GM12878 (cell line): ENCODE measurements around the gene ERC1. TPM values are rescaled to one million over a fixed set of nuclear protein-coding genes. Genes with fewer than 3 reads are reported as not detected.

Source experiments
- ATAC-seq: fragments of 200-7000 bp; cut with Tn5 transposase; 3 replicates; pipeline ENCODE4 v1.9.1; 2020; ENCODE audit warnings: mild to moderate bottlenecking, moderate library complexity
- BruUV-seq: library from RNA; stranded (reverse); fragments of 400-500 nt; replicated peaks from 2 replicates; lab custom pipeline; 2021; lab: Mats Ljungman, UMichigan
- CTCF ChIA-PET: fragments of 300-600 bp; sonication (Branson Sonifier 250); formaldehyde crosslinking; extraction: SDS; loops from one replicate; lab custom pipeline; 2021; ENCODE audit warnings: inconsistent platforms; lab: Yijun Ruan, JAX
- POLR2A ChIA-PET: fragments of 350-600 bp; formaldehyde crosslinking; extraction: SDS; loops from one replicate; lab custom pipeline; 2021; ENCODE audit warnings: inconsistent platforms; lab: Charles Lee
- RAD21 ChIA-PET: fragments of 300-600 bp; sonication (Branson Sonifier 250); formaldehyde crosslinking; loops from one replicate; lab custom pipeline; 2023; ENCODE audit warnings: antibody characterized with exemption; ENCODE audit not compliant: unreplicated experiment; lab: Charles Lee
- SMC1A ChIA-PET: fragments of 300-600 bp; sonication (Branson Sonifier 250); formaldehyde crosslinking; loops from one replicate; lab custom pipeline; 2023; ENCODE audit not compliant: unreplicated experiment, uncharacterized antibody; lab: Charles Lee
- DNase-seq: peaks from one replicate; pipeline ENCODE4 v3.0.0-alpha.2; 2011; ENCODE audit warnings: low read depth, low spot score
- FAIRE-seq: peaks from 3 replicates; lab custom pipeline; 2011; peaks lifted over from hg19 to GRCh38; lab: Jason Lieb, UNC
- H2AFZ ChIP-seq: 2 replicates; pipeline ENCODE4 v1.6.0; 2011; ENCODE audit warnings: low read depth, low read length, control low read depth; ENCODE audit not compliant: control insufficient read depth
- H3K27ac ChIP-seq: 2 replicates; pipeline ENCODE4 v1.5.1; 2011; ENCODE audit warnings: control low read depth; ENCODE audit not compliant: control insufficient read depth, insufficient read depth
- H3K27me3 ChIP-seq, 2 experiments: replicated peaks in 1 of 2; 2 replicates each; pipeline versions ENCODE4 v1.6.0 to v1.6.1; 2011; ENCODE audit warnings: low read length in 1 of 2; ENCODE audit not compliant: control insufficient read depth in 2 of 2, insufficient read depth in 2 of 2
- H3K36me3 ChIP-seq, 2 experiments: 2 replicates each; pipeline ENCODE4 v1.5.1; 2011; ENCODE audit warnings: low read length in 1 of 2; ENCODE audit not compliant: control insufficient read depth in 2 of 2, insufficient read depth in 2 of 2
- H3K4me1 ChIP-seq: 2 replicates; pipeline ENCODE4 v1.6.1; 2011; ENCODE audit warnings: mild to moderate bottlenecking, low read length, moderate library complexity, mixed read lengths; ENCODE audit not compliant: control insufficient read depth, insufficient read depth
- H3K4me2 ChIP-seq: 2 replicates; pipeline ENCODE4 v1.6.0; 2011; ENCODE audit warnings: control low read depth; ENCODE audit not compliant: control insufficient read depth, insufficient read depth
- H3K4me3 ChIP-seq: fragments of 200-600 bp; sonication (generic); 2 replicates; pipeline ENCODE4 v1.5.1; 2016
- H3K79me2 ChIP-seq: 2 replicates; pipeline ENCODE4 v1.6.0; 2011; ENCODE audit warnings: low read length; ENCODE audit not compliant: control insufficient read depth, insufficient read depth
- H3K9ac ChIP-seq: 2 replicates; pipeline ENCODE4 v1.8.0; 2011; ENCODE audit warnings: low read length, control low read depth, mixed read lengths; ENCODE audit not compliant: control insufficient read depth, insufficient read depth
- H3K9me3 ChIP-seq: replicated peaks from 3 replicates; pipeline ENCODE4 v1.5.1; 2011; ENCODE audit warnings: mild to moderate bottlenecking, low read length; ENCODE audit not compliant: control insufficient read depth, insufficient read depth
- H4K20me1 ChIP-seq: 2 replicates; pipeline ENCODE4 v1.6.0; 2011; ENCODE audit not compliant: control insufficient read depth, insufficient read depth
- ATF7 ChIP-seq: fragments of 450-650 bp; IDR thresholded peaks from 2 replicates; pipeline ENCODE4 v1.6.1; 2016; ENCODE audit warnings: low read depth, mild to moderate bottlenecking
- CHD4 ChIP-seq: fragments of 200-600 bp; sonication (generic); IDR thresholded peaks from 2 replicates; pipeline ENCODE4 v1.6.1; 2016; ENCODE audit warnings: mild to moderate bottlenecking
- CREB1 ChIP-seq: IDR thresholded peaks from 2 replicates; pipeline ENCODE4 v1.6.1; 2012; ENCODE audit warnings: low read depth, mild to moderate bottlenecking, inconsistent platforms
- GATAD2B ChIP-seq: fragments of 450-650 bp; conservative IDR thresholded peaks from 2 replicates; pipeline ENCODE4 v1.6.1; 2017; ENCODE audit warnings: low read depth, mild to moderate bottlenecking, moderate library complexity
- IKZF1 ChIP-seq: fragments of 450-650 bp; conservative IDR thresholded peaks from 2 replicates; pipeline ENCODE4 v1.6.1; 2017; ENCODE audit warnings: antibody characterized with exemption, mild to moderate bottlenecking
- RELA ChIP-seq: fragments of 450-650 bp; IDR thresholded peaks from 2 replicates; pipeline ENCODE4 v1.8.0; 2014; ENCODE audit warnings: borderline replicate concordance; ENCODE audit not compliant: partially characterized antibody
- RUNX3 ChIP-seq: IDR thresholded peaks from 2 replicates; pipeline ENCODE4 v1.6.1; 2012; ENCODE audit warnings: low read length, inconsistent platforms
- SIX5 ChIP-seq: IDR thresholded peaks from 2 replicates; pipeline ENCODE4 v1.6.1; 2011; ENCODE audit warnings: mild to moderate bottlenecking, low read depth, low read length, moderate library complexity; ENCODE audit not compliant: severe bottlenecking
- SMAD5 ChIP-seq: IDR thresholded peaks from 2 replicates; pipeline ENCODE4 v1.6.1; 2016; ENCODE audit warnings: antibody characterized with exemption, low read depth
- SMARCA5 ChIP-seq: fragments of 450-650 bp; IDR thresholded peaks from 2 replicates; pipeline ENCODE4 v1.6.1; 2017; ENCODE audit warnings: mild to moderate bottlenecking
- STAT1 ChIP-seq: fragments of 450-650 bp; conservative IDR thresholded peaks from 2 replicates; pipeline ENCODE4 v1.6.1; 2014; ENCODE audit warnings: antibody characterized with exemption, mild to moderate bottlenecking
- SUPT20H ChIP-seq: IDR thresholded peaks from 2 replicates; pipeline ENCODE4 v1.6.1; 2011; ENCODE audit warnings: low read depth, mild to moderate bottlenecking, low read length, moderate library complexity, borderline replicate concordance; ENCODE audit not compliant: control insufficient read depth
- YY1 ChIP-seq: IDR thresholded peaks from 2 replicates; pipeline ENCODE4 v1.6.1; 2011; ENCODE audit warnings: low read depth, mild to moderate bottlenecking, low read length
- ZNF207 ChIP-seq: fragments of 450-650 bp; IDR thresholded peaks from 2 replicates; pipeline ENCODE4 v1.6.1; 2014; ENCODE audit warnings: antibody characterized with exemption, mild to moderate bottlenecking, borderline replicate concordance
- ZZZ3 ChIP-seq: IDR thresholded peaks from 2 replicates; pipeline ENCODE4 v1.6.1; 2011; ENCODE audit warnings: low read depth; ENCODE audit not compliant: control insufficient read depth, insufficient read length
- WGBS: methylation state at CpG from one replicate; pipeline ENCODE4 v1.1.6; 2016; ENCODE audit warnings: low lambda C conversion rate; ENCODE audit not compliant: insufficient replicate concordance, insufficient coverage; ENCODE audit errors: missing lambda C conversion rate; 5-methylcytosine and 5-hydroxymethylcytosine counted together
- in situ Hi-C: fragments of 300-500 bp; cut with MboI; formaldehyde crosslinking; loops from 9 replicates; pipeline ENCODE4 v1.14.3; 2018; ENCODE audit warnings: mixed read lengths
- intact Hi-C: fragments of 100-400 bp; cut with micrococcal nuclease; formaldehyde crosslinking; loops from one replicate; pipeline ENCODE4 v1.14.2; 2022; ENCODE audit not compliant: unreplicated experiment
- polyA plus RNA-seq, 11 experiments: library from polyadenylated mRNA; depleted of rRNA in 4 of 11; unstranded in 6 of 11; stranded (reverse) in 5 of 11; fragments of >200 nt; fragmentation: Nextera tagmentation in 4 of 11; fragmentation: Illumina TruSeq in 1 of 11; extraction: Ambion mirVana in 4 of 11; extraction: Trizol in 1 of 11; gene quantifications; 1 replicate in 1 of 11; 2 replicates in 10 of 11; pipeline versions ENCODE4 v1.2.1 to v1.2.3, GENCODE V29; 2011 to 2016; ENCODE audit warnings: inconsistent platforms in 2 of 11, missing spikeins in 2 of 11, low read depth in 1 of 11
- total RNA-seq, 4 experiments: library from RNA; depleted of rRNA in 3 of 4; stranded (reverse); fragments of >200 nt in 3 of 4; fragmentation: Illumina TruSeq in 1 of 4; extraction: Trizol in 1 of 4; gene quantifications; 2 replicates each; pipeline versions ENCODE4 v1.2.1 to v1.2.3, GENCODE V29; 2013 to 2021
- TF ChIP-seq, protein P1 (sequence below): fragments of 450-650 bp; IDR thresholded peaks from 2 replicates; pipeline ENCODE4 v1.6.1; 2017; ENCODE audit warnings: antibody characterized with exemption, mild to moderate bottlenecking, moderate library complexity
- TF ChIP-seq, protein P2 (sequence below): IDR thresholded peaks from 2 replicates; pipeline ENCODE4 v1.6.1; 2012; ENCODE audit warnings: low read depth, low read length, improper control_type of control experiment
- TF ChIP-seq, protein P3 (sequence below): IDR thresholded peaks from 2 replicates; pipeline ENCODE4 v1.6.1; 2011; ENCODE audit warnings: low read depth, mild to moderate bottlenecking, low read length, moderate library complexity, borderline replicate concordance; ENCODE audit errors: extremely low read depth

Gene ERC1
- total and polyA plus RNA-seq, 10 of the 15 experiments (the other 5 are each of a cell fraction or from before 2014, with no cell fraction given): 0.75 to 8.0 (median 5.0) TPM

DNA sequence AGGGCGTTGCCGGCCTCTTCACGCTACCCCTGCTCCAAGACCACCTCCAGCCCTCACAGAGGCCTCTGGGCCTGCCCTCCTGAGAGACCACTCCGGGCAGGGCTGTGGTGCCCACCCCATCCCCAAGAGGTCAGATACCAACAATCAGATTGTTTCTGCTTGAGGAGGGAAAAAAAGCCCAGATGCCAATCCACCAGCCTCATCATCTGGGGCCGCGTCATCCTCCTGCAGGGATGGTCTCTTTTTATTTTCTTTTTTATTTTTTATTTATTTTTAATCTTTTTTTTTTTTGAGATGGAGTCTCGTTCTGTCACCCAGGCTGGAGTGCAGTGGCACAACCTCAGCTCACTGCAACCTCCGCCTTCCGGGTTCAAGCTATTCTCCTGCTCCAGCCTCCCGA lies 510.0 kb downstream of the ERC1 start:
- RAD21 ChIA-PET: no interaction called here
- no peaks in the 10 kb centered on the region for H3K36me3 ChIP-seq
- H3K9ac ChIP-seq: no peak overlapping the region
- TF ChIP-seq STAT1 (no peak), ZZZ3 (no peak), CREB1 (no peak), ATF7 (no peak), CHD4 (no peak), IKZF1 (no peak), SMARCA5 (no peak), RUNX3 (no peak), GATAD2B (no peak), SMAD5 (no peak), ZNF207 (no peak), SIX5 (no peak), YY1 (no peak), SUPT20H (no peak), RELA (no peak)
- TF ChIP-seq, protein P1, sequence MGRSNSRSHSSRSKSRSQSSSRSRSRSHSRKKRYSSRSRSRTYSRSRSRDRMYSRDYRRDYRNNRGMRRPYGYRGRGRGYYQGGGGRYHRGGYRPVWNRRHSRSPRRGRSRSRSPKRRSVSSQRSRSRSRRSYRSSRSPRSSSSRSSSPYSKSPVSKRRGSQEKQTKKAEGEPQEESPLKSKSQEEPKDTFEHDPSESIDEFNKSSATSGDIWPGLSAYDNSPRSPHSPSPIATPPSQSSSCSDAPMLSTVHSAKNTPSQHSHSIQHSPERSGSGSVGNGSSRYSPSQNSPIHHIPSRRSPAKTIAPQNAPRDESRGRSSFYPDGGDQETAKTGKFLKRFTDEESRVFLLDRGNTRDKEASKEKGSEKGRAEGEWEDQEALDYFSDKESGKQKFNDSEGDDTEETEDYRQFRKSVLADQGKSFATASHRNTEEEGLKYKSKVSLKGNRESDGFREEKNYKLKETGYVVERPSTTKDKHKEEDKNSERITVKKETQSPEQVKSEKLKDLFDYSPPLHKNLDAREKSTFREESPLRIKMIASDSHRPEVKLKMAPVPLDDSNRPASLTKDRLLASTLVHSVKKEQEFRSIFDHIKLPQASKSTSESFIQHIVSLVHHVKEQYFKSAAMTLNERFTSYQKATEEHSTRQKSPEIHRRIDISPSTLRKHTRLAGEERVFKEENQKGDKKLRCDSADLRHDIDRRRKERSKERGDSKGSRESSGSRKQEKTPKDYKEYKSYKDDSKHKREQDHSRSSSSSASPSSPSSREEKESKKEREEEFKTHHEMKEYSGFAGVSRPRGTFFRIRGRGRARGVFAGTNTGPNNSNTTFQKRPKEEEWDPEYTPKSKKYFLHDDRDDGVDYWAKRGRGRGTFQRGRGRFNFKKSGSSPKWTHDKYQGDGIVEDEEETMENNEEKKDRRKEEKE: no peak
- TF ChIP-seq, protein P2, sequence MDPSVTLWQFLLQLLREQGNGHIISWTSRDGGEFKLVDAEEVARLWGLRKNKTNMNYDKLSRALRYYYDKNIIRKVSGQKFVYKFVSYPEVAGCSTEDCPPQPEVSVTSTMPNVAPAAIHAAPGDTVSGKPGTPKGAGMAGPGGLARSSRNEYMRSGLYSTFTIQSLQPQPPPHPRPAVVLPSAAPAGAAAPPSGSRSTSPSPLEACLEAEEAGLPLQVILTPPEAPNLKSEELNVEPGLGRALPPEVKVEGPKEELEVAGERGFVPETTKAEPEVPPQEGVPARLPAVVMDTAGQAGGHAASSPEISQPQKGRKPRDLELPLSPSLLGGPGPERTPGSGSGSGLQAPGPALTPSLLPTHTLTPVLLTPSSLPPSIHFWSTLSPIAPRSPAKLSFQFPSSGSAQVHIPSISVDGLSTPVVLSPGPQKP: no peak
- TF ChIP-seq, protein P3, sequence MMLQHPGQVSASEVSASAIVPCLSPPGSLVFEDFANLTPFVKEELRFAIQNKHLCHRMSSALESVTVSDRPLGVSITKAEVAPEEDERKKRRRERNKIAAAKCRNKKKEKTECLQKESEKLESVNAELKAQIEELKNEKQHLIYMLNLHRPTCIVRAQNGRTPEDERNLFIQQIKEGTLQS: no peak
- no peak overlapping the region for H2AFZ ChIP-seq
- DNase-seq (no peak), FAIRE-seq (no peak), ATAC-seq (no peak)
- no peaks in the 10 kb centered on the region for H3K79me2 ChIP-seq
- H3K9me3 ChIP-seq: no peaks in the 10 kb centered on the region
- no peaks in the 10 kb centered on the region for H3K27me3 ChIP-seq
- H3K27ac ChIP-seq: no peak overlapping the region
- POLR2A ChIA-PET: no interaction called here
- no TSS peak for BruUV-seq
- SMC1A ChIA-PET: no interaction called here
- no peak overlapping the region for H3K4me2 ChIP-seq
- in situ Hi-C loops (no loop called here), intact Hi-C loops (no loop called here)
- 61% methylated on average over 9 of the region's 10 CpGs for WGBS
- no peak overlapping the region for H3K4me3 ChIP-seq
- no peaks in the 10 kb centered on the region for H3K4me1 ChIP-seq
- CTCF ChIA-PET: interaction anchor here (1.1 kb wide), 1 partner anchor 9 kb away, joined by 3 read pairs; no protein-coding TSS in a partner anchor
- H4K20me1 ChIP-seq: no peaks in the 10 kb centered on the region
